K562 (cell line): ENCODE results near the gene BEST3. TPM values are rescaled to one million over a fixed set of nuclear protein-coding genes. Genes with fewer than 3 reads are reported as not detected.

ENCODE experiments used
- ATAC-seq: fragments of 200-7000 bp; cut with Tn5 transposase; 3 replicates; pipeline ENCODE4 v1.9.1; 2020; ENCODE audit warnings: moderate library complexity
- BruUV-seq: library from RNA; stranded (reverse); fragments of 400-500 nt; replicated peaks from 2 replicates; lab custom pipeline; 2021; lab: Mats Ljungman, UMichigan
- CTCF ChIA-PET: fragments of 300-600 bp; formaldehyde crosslinking; extraction: SDS; loops from one replicate; lab custom pipeline; 2021; ENCODE audit warnings: low intra/inter-chr PET ratio; lab: Yijun Ruan, JAX
- POLR2A ChIA-PET: fragments of 300-600, 350-650 bp; sonication (Branson Sonifier 250); formaldehyde crosslinking; extraction: SDS; loops from one replicate; lab custom pipeline; 2021; ENCODE audit warnings: antibody characterized with exemption, inconsistent platforms; lab: Yijun Ruan, JAX
- DNase-seq, 4 experiments: peaks; one replicate each; pipeline versions ENCODE4 v3.0.0 to v3.0.0-alpha.2; 2011 to 2018; ENCODE audit warnings: low spot score in 3 of 4, mixed read lengths in 3 of 4; ENCODE audit errors: extremely low read depth in 1 of 4
- FAIRE-seq: peaks from 2 replicates; lab custom pipeline; 2011; peaks lifted over from hg19 to GRCh38; lab: Jason Lieb, UNC
- H2AFZ ChIP-seq: 2 replicates; pipeline ENCODE4 v1.6.0; 2011; ENCODE audit warnings: low read depth, low read length, control low read depth, inconsistent platforms
- H3K27ac ChIP-seq: fragments of 200-600 bp; 3 replicates; pipeline ENCODE4 v1.8.0; 2011; ENCODE audit warnings: low read depth, mild to moderate bottlenecking, control low read depth, inconsistent platforms, low read length, moderate library complexity, mixed read lengths; ENCODE audit errors: extremely low read depth
- H3K27me3 ChIP-seq, 2 experiments: fragments of 300-600 bp in 1 of 2; 2 replicates in 1 of 2; 3 replicates in 1 of 2; pipeline versions ENCODE4 v1.6.0 to v1.8.0; 2011; ENCODE audit warnings: inconsistent platforms in 2 of 2, low read length in 2 of 2, mild to moderate bottlenecking in 1 of 2, mixed read lengths in 1 of 2, moderate library complexity in 1 of 2; ENCODE audit not compliant: control insufficient read depth in 2 of 2, insufficient read depth in 2 of 2
- H3K36me3 ChIP-seq: fragments of 300-600 bp; 3 replicates; pipeline ENCODE4 v1.8.0; 2011; ENCODE audit warnings: mild to moderate bottlenecking, low read length, inconsistent platforms; ENCODE audit not compliant: control insufficient read depth, insufficient read depth
- H3K4me1 ChIP-seq, 2 experiments: fragments of 200-600 bp in 1 of 2; replicated peaks in 1 of 2; 2 replicates in 1 of 2; 3 replicates in 1 of 2; pipeline versions ENCODE4 v1.5.1 to v1.8.0; 2011; ENCODE audit warnings: inconsistent platforms in 2 of 2, low read length in 2 of 2, mild to moderate bottlenecking in 1 of 2, mixed read lengths in 1 of 2, moderate library complexity in 1 of 2; ENCODE audit not compliant: control insufficient read depth in 2 of 2, insufficient read depth in 2 of 2
- H3K4me2 ChIP-seq: 2 replicates; pipeline ENCODE4 v1.6.1; 2011; ENCODE audit warnings: low read length, control low read depth, inconsistent platforms, mixed read lengths; ENCODE audit not compliant: insufficient read depth
- H3K4me3 ChIP-seq: fragments of 200-600 bp; sonication (generic), shearing (Covaris generic); 2 replicates; pipeline ENCODE4 v1.5.1; 2016; ENCODE audit warnings: control low read depth, inconsistent platforms
- H3K79me2 ChIP-seq: fragments of 200-600 bp; 3 replicates; pipeline ENCODE4 v1.8.0; 2011; ENCODE audit warnings: low read length, inconsistent platforms; ENCODE audit not compliant: control insufficient read depth, insufficient read depth
- H3K9ac ChIP-seq, 2 experiments: 2 replicates each; pipeline versions ENCODE4 v1.6.0 to v1.6.1; 2011; ENCODE audit warnings: low read depth in 2 of 2, low read length in 2 of 2, control low read depth in 1 of 2, inconsistent platforms in 1 of 2, mild to moderate bottlenecking in 1 of 2, mixed read lengths in 1 of 2; ENCODE audit not compliant: insufficient read depth in 1 of 2
- H3K9me1 ChIP-seq: one replicate; pipeline ENCODE4 v1.6.0; 2011; ENCODE audit warnings: inconsistent platforms, mild to moderate bottlenecking, low read length, moderate library complexity; ENCODE audit not compliant: control insufficient read depth, insufficient read depth
- H3K9me3 ChIP-seq: replicated peaks from 2 replicates; pipeline ENCODE4 v1.5.1; 2011; ENCODE audit warnings: low read depth, low read length, inconsistent platforms; ENCODE audit not compliant: control insufficient read depth, insufficient read depth
- H4K20me1 ChIP-seq: replicated peaks from 2 replicates; pipeline ENCODE4 v1.6.1; 2011; ENCODE audit warnings: low read length, inconsistent platforms, mixed read lengths; ENCODE audit not compliant: control insufficient read depth, insufficient read depth
- SAFB2 ChIP-seq: fragments of 200-400 bp; formaldehyde crosslinking; IDR thresholded peaks from 2 replicates; pipeline ENCODE4 v1.6.1; 2018; ENCODE audit warnings: borderline replicate concordance, low read length, low read depth, moderate library complexity; ENCODE audit not compliant: severe bottlenecking
- ZNF165 ChIP-seq: fragments of 250-450 bp; sonication (Bioruptor Pico); IDR thresholded peaks from 2 replicates; pipeline ENCODE4 v1.4.0; 2020; ENCODE audit warnings: borderline replicate concordance
- ZNF263 ChIP-seq: sonication (generic); formaldehyde crosslinking; IDR thresholded peaks from 2 replicates; pipeline ENCODE4 v1.8.0; 2022; ENCODE audit warnings: mild to moderate bottlenecking, missing genetic modification reagents, borderline replicate concordance
- ZNF354B ChIP-seq: fragments of 250-450 bp; sonication (Bioruptor Pico); IDR thresholded peaks from 2 replicates; pipeline ENCODE4 v1.4.0; 2020
- ZZZ3 ChIP-seq: fragments of 450-650 bp; IDR thresholded peaks from 2 replicates; pipeline ENCODE4 v1.6.1; 2016; ENCODE audit warnings: antibody characterized with exemption, mild to moderate bottlenecking, moderate library complexity
- WGBS: fragments of 100-300 bp; shearing (Covaris generic); methylation state at CpG from one replicate; pipeline ENCODE4 v1.1.6; 2016; ENCODE audit warnings: low coverage, mixed read lengths; ENCODE audit not compliant: insufficient coverage; ENCODE audit errors: missing lambda C conversion rate; 5-methylcytosine and 5-hydroxymethylcytosine counted together
- in situ Hi-C: fragments of 300-500 bp; cut with MboI; formaldehyde crosslinking; loops from 4 replicates; pipeline ENCODE4 v1.15.0; 2018; ENCODE audit warnings: inconsistent platforms, mixed read lengths
- intact Hi-C: fragments of 100-400 bp; cut with micrococcal nuclease; formaldehyde crosslinking; loops from 2 replicates; pipeline ENCODE4 v1.14.2; 2022
- polyA plus RNA-seq, 8 experiments: library from polyadenylated mRNA; depleted of rRNA in 4 of 8; stranded (reverse) in 5 of 8; unstranded in 3 of 8; fragments of >200 nt; fragmentation: Nextera tagmentation in 2 of 8; fragmentation: Illumina TruSeq in 1 of 8; extraction: Ambion mirVana in 2 of 8; extraction: Trizol in 1 of 8; gene quantifications; 2 replicates each; pipeline versions ENCODE4 v1.2.1 to v1.2.3, GENCODE V29; 2011 to 2014; ENCODE audit warnings: inconsistent platforms in 1 of 8, missing spikeins in 1 of 8
- total RNA-seq, 7 experiments: library from RNA; depleted of rRNA in 6 of 7; stranded (reverse); fragments of >200 nt in 6 of 7; fragmentation: Illumina TruSeq in 2 of 7; extraction: Trizol in 2 of 7; gene quantifications; 2 replicates each; pipeline versions ENCODE4 v1.2.1 to v1.2.3, GENCODE V29; 2011 to 2021; ENCODE audit warnings: low replicate concordance in 1 of 7
- TF ChIP-seq, protein P1 (sequence below), 2 experiments: IDR thresholded peaks; 2 replicates each; pipeline ENCODE4 v1.6.1; 2012; ENCODE audit warnings: improper control_type of control experiment in 2 of 2, low read depth in 2 of 2, low read length in 2 of 2, borderline replicate concordance in 1 of 2

BEST3 gene
- total and polyA plus RNA-seq, 9 of the 15 experiments (the other 6 are each of a cell fraction or from before 2014, with no cell fraction given) = 0.15 TPM; not detected in 8

DNA sequence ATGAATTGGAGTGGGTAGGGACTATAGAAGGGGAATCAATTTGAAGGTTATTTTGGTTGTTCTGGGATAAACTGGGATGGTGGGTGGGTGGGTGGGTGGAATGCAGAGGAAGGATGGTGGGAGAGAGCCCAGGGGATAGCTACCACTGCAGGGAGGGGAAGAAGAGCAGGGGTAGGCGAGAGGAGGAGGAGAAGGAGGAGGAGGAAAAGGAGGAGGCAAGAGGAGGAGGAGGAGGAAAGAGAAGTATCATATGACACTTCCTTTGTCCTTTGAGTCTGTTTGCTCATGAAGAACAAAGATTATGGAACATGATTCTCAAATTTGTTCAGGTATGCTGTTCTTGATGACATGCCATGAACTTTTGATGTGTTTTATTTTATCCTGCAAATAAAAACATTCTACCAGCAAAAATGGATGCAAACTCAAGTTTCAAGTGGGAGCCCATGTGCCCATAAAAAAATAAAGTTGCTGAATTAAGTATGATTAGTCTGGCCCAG is 4.1 kb upstream of the BEST3 start:
- no peaks in the 10 kb centered on the region; a peak in 1 of 5 replicates for H3K4me1 ChIP-seq
- in situ Hi-C loops (no loop called here), intact Hi-C loops (no loop called here)
- no peak overlapping the region for H3K4me3 ChIP-seq
- CTCF ChIA-PET = no interaction called here
- H3K27me3 ChIP-seq = no peaks in the 10 kb centered on the region; a peak in 1 of 5 replicates
- peak; percentile 46 for FAIRE-seq
- no peaks in the 10 kb centered on the region for H3K9me3 ChIP-seq
- no CpG with 5 or more reads among the region's 1 CpG for WGBS
- H2AFZ ChIP-seq = no peak overlapping the region
- no peaks in the 10 kb centered on the region for H3K9me1 ChIP-seq
- no peaks in the 10 kb centered on the region for H3K36me3 ChIP-seq
- no TSS peak for BruUV-seq
- no peak overlapping the region for H3K9ac ChIP-seq
- POLR2A ChIA-PET = interaction anchor here (0.6 kb wide), 2 partner anchors 840 to 1262 kb away, joined by 3 to 4 read pairs; no protein-coding TSS in a partner anchor
- H4K20me1 ChIP-seq = no peaks in the 10 kb centered on the region
- no peaks in the 10 kb centered on the region for H3K79me2 ChIP-seq
- ATAC-seq = no peak
- no peak overlapping the region for H3K27ac ChIP-seq
- TF ChIP-seq ZZZ3 (no peak), ZNF165 (CRISPR knock-in tag) (no peak), ZNF263 (peak; percentile 87; the same call in 1 of the 2 replicates)
- TF ChIP-seq, all 486 proteins: peak for 1
- no peak overlapping the region for H3K4me2 ChIP-seq
- no peak for DNase-seq

DNA sequence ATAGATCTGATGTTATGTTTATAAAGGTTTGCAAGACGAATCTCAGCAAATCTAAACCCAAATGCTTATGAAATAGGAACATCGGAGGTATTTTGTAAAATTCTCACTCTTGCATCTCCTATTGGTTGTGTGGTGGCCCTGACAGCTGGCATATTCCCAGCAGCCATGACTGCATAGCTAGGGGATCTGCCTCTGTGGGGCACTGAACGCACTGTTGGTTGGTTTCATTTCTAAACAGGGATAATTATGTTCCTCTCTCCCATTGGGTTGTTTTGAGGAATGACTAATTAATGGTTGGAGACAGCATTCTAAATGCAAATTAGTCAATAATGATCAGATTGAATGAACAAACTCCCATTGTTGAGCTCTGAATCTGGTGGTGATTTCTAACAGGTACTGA is 2.7 kb upstream of the BEST3 start:
- Histone ChIP-seq H3K4me1 (no peaks in the 10 kb centered on the region; a peak in 1 of 5 replicates), H3K36me3 (no peaks in the 10 kb centered on the region), H3K79me2 (no peaks in the 10 kb centered on the region), H4K20me1 (no peaks in the 10 kb centered on the region), H3K4me2 (no peak overlapping the region), H3K9me3 (no peaks in the 10 kb centered on the region), H3K27ac (no peak overlapping the region), H3K27me3 (no peaks in the 10 kb centered on the region; a peak in 1 of 5 replicates), H3K4me3 (no peak overlapping the region), H3K9ac (no peak overlapping the region), H2AFZ (no peak overlapping the region), H3K9me1 (no peaks in the 10 kb centered on the region)
- CTCF ChIA-PET = no interaction called here
- FAIRE-seq = no peak
- no peak for ATAC-seq
- BruUV-seq = no TSS peak
- DNase-seq = no peak
- POLR2A ChIA-PET = interaction anchor here (0.6 to 0.8 kb wide), 2 partner anchors 11 to 38 kb away, joined by 3 to 5 read pairs; no protein-coding TSS in a partner anchor
- in situ Hi-C loops (no loop called here), intact Hi-C loops (no loop called here)
- 3% methylated on average over 3 of the region's 3 CpGs for WGBS
- TF ChIP-seq, protein P1, sequence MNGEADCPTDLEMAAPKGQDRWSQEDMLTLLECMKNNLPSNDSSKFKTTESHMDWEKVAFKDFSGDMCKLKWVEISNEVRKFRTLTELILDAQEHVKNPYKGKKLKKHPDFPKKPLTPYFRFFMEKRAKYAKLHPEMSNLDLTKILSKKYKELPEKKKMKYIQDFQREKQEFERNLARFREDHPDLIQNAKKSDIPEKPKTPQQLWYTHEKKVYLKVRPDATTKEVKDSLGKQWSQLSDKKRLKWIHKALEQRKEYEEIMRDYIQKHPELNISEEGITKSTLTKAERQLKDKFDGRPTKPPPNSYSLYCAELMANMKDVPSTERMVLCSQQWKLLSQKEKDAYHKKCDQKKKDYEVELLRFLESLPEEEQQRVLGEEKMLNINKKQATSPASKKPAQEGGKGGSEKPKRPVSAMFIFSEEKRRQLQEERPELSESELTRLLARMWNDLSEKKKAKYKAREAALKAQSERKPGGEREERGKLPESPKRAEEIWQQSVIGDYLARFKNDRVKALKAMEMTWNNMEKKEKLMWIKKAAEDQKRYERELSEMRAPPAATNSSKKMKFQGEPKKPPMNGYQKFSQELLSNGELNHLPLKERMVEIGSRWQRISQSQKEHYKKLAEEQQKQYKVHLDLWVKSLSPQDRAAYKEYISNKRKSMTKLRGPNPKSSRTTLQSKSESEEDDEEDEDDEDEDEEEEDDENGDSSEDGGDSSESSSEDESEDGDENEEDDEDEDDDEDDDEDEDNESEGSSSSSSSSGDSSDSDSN (IDR thresholded peaks at IDR 0.05; ENCODE audit: borderline replicate concordance in 1 of 2, low read depth in 2 of 2, low read length in 2 of 2) = no peak
- TF ChIP-seq ZNF354B (CRISPR knock-in tag) (no peak), SAFB2 (no peak)
